Stimulated activated naive CD8-positive, alpha-beta T cell treated with anti-CD3 and anti-CD28 coated beads, Interleukin-15, amount 100 ng/mL, for 72 hours (primary cell): ENCODE results near the gene IL21R.
"Not testable (repeated sequence)": the region's sequence is repeated elsewhere in the genome, so short reads cannot be mapped to it uniquely, and the experiment has no call there.

Experiments
- ATAC-seq: fragments of 150-1000 bp; cut with Tn5 transposase; 2 replicates; pipeline ENCODE4 v1.10.0; 2021; ENCODE audit warnings: mild to moderate bottlenecking, moderate library complexity
- DNase-seq, 2 donors: peaks; one replicate each; pipeline ENCODE4 v3.0.0; 2021 to 2022
- H3K27ac Mint-ChIP-seq, 2 donors: one replicate each; pipeline ENCODE4 v1.8.0; 2022; ENCODE audit warnings: mild to moderate bottlenecking in 2 of 2, mixed read lengths in 2 of 2, moderate library complexity in 2 of 2
- H3K27me3 Mint-ChIP-seq: one replicate; pipeline ENCODE4 v1.8.0; 2022; ENCODE audit warnings: mixed read lengths
- H3K4me1 Mint-ChIP-seq: one replicate; pipeline ENCODE4 v1.8.0; 2022; ENCODE audit warnings: mild to moderate bottlenecking, mixed read lengths
- H3K4me3 Mint-ChIP-seq, 2 donors: one replicate each; pipeline ENCODE4 v1.8.0; 2022; ENCODE audit warnings: mild to moderate bottlenecking in 2 of 2, mixed read lengths in 2 of 2, moderate library complexity in 1 of 2
- H3K9me3 Mint-ChIP-seq, 2 donors: one replicate each; pipeline ENCODE4 v1.8.0; 2022; ENCODE audit warnings: mixed read lengths in 2 of 2

The IL21R gene

DNA sequence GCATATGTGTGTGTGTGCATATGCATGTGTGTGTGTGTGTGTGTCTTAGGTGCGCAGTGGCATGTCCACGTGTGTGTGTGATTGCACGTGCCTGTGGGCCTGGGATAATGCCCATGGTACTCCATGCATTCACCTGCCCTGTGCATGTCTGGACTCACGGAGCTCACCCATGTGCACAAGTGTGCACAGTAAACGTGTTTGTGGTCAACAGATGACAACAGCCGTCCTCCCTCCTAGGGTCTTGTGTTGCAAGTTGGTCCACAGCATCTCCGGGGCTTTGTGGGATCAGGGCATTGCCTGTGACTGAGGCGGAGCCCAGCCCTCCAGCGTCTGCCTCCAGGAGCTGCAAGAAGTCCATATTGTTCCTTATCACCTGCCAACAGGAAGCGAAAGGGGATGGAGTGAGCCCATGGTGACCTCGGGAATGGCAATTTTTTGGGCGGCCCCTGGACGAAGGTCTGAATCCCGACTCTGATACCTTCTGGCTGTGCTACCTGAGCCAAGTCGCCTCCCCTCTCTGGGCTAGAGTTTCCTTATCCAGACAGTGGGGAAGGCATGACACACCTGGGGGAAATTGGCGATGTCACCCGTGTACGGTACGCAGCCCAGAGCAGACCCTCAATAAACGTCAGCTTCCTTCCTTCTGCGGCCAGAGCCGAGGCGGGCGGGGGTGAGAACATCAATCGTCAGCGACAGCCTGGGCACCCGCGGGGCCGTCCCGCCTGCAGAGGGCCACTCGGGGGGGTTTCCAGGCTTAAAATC lies 47.6 kb downstream of the IL21R start:
- peak overlapping the region; percentile 64 to 66 for H3K4me3 Mint-ChIP-seq
- H3K27me3 Mint-ChIP-seq: no peaks in the 10 kb centered on the region

DNA sequence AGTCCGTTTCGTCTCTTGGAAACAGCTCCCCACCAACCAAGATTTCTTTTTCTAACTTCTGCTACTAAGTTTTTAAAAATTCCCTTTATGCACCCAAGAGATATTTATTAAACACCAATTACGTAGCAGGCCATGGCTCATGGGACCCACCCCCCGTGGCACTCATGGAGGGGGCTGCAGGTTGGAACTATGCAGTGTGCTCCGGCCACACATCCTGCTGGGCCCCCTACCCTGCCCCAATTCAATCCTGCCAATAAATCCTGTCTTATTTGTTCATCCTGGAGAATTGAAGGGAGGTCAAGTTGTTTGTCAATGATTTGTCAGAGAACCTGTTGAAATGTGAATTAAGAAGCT lies 48.2 kb downstream of the IL21R start:
- H3K4me1 Mint-ChIP-seq: peaks cover 97% of the 10 kb centered on the region
- peak; percentile 31 for ATAC-seq

More for the DNA sequence above, 47.6 kb downstream of the IL21R start:
- DNase-seq: peak; percentile 88 to 95
- Mint-ChIP-seq H3K27ac (peak overlapping the region; percentile 85 to 94), H3K4me1 (peaks cover 97% of the 10 kb centered on the region), H3K9me3 (peaks cover 0 to 16% of the 10 kb centered on the region in 2 donors)
- ATAC-seq: peak; percentile 83

GRCh38 chr16:27452569-27453493 lies 50.9 kb downstream of the IL21R start:
- ATAC-seq (no peak), DNase-seq (peak in 1 of 2 donors; percentile 20)
- H3K27me3 Mint-ChIP-seq: no peaks in the 10 kb centered on the region
- H3K9me3 Mint-ChIP-seq: peaks cover 0 to 16% of the 10 kb centered on the region in 2 donors
- H3K4me1 Mint-ChIP-seq: peaks cover 95% of the 10 kb centered on the region
- peak overlapping the region in 1 of 2 donors; percentile 23 for H3K4me3 Mint-ChIP-seq
- H3K27ac Mint-ChIP-seq: peak overlapping the region; percentile 40 to 92

More for the DNA sequence above, 48.2 kb downstream of the IL21R start:
- Mint-ChIP-seq H3K9me3 (peaks cover 0 to 16% of the 10 kb centered on the region in 2 donors), H3K27me3 (no peaks in the 10 kb centered on the region), H3K4me3 (peak overlapping the region; percentile 64 to 66), H3K27ac (peak overlapping the region; percentile 85 to 94)
- no peak for DNase-seq

- DNase-seq: no peak
- peaks cover 0 to 16% of the 10 kb centered on the region in 2 donors for H3K9me3 Mint-ChIP-seq
These were observed 51.5 kb downstream of the IL21R start for GRCh38 chr16:27453494-27453825.

DNA sequence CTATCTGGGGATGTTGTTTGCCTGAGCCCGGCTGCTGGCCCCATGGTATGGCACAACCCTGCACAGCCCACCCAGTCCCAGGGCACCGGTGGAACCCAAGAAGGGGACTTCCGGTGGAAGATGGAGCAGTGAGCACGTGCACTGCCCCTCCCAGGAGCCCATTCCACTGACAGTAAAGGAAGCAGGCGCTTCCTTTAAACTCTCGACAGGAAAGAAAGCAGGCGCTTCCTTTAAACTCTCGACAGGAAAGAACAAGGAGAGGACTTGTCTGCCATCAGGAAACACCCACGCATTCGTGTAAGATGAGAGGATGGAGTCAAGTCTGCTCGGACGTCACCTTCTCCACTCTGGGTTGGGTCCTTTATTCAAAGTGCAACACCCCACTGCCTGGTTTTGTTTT lies 53.7 kb downstream of the IL21R start:
- H3K4me3 Mint-ChIP-seq: peak overlapping the region; percentile 55 to 69
- ATAC-seq (peak; percentile 33), DNase-seq (peak; percentile 30 to 56)
- peaks cover 84% of the 10 kb centered on the region for H3K4me1 Mint-ChIP-seq
- peak overlapping the region; percentile 87 to 98 for H3K27ac Mint-ChIP-seq
- no peaks in the 10 kb centered on the region for H3K27me3 Mint-ChIP-seq
- peaks cover 0 to 16% of the 10 kb centered on the region in 2 donors for H3K9me3 Mint-ChIP-seq

More at GRCh38 chr16:27453494-27453825, 51.5 kb downstream of the IL21R start:
- peak overlapping the region in 1 of 2 donors; percentile 98 for H3K27ac Mint-ChIP-seq
- H3K4me3 Mint-ChIP-seq: no peak overlapping the region
- H3K4me1 Mint-ChIP-seq: peaks cover 89% of the 10 kb centered on the region
- ATAC-seq: no peak
- H3K27me3 Mint-ChIP-seq: no peaks in the 10 kb centered on the region

DNA sequence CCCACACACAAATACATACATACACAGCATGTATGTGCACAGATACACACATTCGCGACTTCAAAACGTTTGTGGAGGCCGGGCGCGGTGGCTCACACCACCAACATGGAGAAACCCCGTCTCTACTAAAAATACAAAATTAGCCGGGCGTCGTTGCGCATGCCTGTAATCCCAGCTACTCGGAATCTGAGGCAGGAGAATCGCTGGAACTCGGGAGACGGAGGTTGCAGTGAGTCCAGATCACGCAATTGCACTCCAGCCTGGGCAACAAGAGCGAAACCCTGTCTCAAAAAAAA lies 55.6 kb downstream of the IL21R start:
- peak overlapping the region in 1 of 2 donors; percentile 98 for H3K27ac Mint-ChIP-seq
- not testable (repeated sequence) for H3K4me3 Mint-ChIP-seq

DNA sequence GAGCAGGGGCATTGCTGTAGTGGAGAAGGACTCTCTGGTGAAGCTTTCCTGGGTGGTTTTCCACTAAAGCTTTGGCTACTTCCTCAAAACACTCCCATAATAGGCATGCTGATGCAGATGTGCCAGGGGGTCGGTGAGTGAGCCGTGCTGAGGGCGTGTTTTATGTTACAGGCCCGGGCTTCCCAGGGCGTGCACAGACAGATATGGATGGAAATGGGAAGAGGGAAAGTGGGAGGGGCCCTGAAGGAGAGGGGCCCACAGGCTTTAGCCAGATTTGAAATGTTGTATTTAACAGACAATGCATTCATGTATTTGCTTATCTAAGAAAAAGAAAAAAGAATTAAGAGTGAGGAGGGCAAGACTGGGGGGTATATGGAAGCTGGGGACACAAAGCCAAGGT lies 56.3 kb downstream of the IL21R start:
- Mint-ChIP-seq H3K27ac (peak overlapping the region; percentile 23 to 69), H3K9me3 (peaks cover 0 to 9% of the 10 kb centered on the region in 2 donors), H3K4me3 (no peak overlapping the region), H3K27me3 (no peaks in the 10 kb centered on the region), H3K4me1 (peaks cover 84% of the 10 kb centered on the region)
- DNase-seq (no peak), ATAC-seq (no peak)

More for the DNA sequence above, 55.6 kb downstream of the IL21R start:
- not testable (repeated sequence) for DNase-seq, ATAC-seq, H3K27me3 Mint-ChIP-seq
- H3K4me1 Mint-ChIP-seq: peaks cover 84% of the 10 kb centered on the region
- peaks cover 0 to 16% of the 10 kb centered on the region in 2 donors for H3K9me3 Mint-ChIP-seq

DNA sequence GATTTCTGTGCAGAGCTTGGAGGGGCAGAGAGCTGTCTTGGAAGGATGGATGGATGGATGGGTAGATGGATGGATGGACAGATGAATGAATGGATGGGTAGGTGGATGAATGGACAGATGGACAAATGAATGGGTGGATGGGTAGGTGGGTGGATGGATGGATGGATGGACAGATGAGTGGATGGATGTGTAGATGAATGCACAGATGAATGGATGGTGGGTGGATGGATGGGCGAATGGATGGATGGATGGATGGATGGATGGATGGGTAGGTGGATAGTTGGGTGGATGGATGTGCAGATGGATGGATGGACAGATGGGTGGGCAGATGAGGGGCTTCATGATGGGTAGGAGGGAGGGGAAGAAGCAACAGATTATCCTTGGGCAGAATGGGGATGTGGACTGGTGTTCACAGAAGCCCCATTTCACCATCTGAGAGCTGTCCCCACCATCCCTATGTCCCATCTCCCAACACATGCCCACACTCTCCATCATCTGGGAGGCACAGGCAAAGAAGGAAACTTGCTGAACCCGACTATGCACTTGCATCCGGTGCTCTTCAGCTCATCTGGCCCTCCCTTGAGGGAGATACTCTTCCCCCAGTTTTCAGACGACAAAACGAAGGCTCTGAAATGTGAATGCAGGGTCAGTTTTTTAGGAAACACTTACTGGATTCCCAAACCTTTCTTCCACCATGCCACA lies 57.2 kb downstream of the IL21R start:
- ATAC-seq (no peak), DNase-seq (no peak)
- H3K27me3 Mint-ChIP-seq: no peaks in the 10 kb centered on the region
- peaks cover 0 to 2% of the 10 kb centered on the region in 2 donors for H3K9me3 Mint-ChIP-seq
- H3K4me3 Mint-ChIP-seq: no peak overlapping the region
- H3K4me1 Mint-ChIP-seq: peaks cover 87% of the 10 kb centered on the region
- peak overlapping the region in 1 of 2 donors; percentile 52 for H3K27ac Mint-ChIP-seq

DNA sequence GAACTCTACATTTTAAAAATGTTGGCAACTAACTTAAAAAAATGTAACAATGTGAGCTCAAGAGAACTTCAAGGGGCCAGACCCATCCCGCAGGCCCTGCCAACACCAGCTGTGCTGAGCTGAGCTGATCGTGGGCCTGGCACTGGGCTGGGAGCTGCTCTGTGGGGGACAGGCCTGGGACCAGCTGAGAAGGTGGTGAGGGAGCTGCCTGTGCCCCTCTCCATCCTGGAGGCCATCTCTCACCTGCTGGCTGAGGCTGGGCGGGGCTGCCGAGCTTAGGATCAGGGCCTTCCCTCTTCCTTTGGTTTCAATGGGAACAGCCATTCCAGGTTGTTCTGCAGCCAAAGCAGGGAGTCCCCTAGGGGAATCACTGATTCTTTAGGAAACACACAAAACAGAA lies 58.2 kb downstream of the IL21R start:
- Mint-ChIP-seq H3K9me3 (no peaks in the 10 kb centered on the region), H3K27me3 (no peaks in the 10 kb centered on the region), H3K27ac (peak overlapping the region in 1 of 2 donors; percentile 88), H3K4me3 (no peak overlapping the region), H3K4me1 (peaks cover 87% of the 10 kb centered on the region)
- no peak for ATAC-seq
- no peak for DNase-seq

- peak overlapping the region in 1 of 2 donors; percentile 88 for H3K27ac Mint-ChIP-seq
- no peak for DNase-seq
- H3K27me3 Mint-ChIP-seq: no peaks in the 10 kb centered on the region
- H3K9me3 Mint-ChIP-seq: no peaks in the 10 kb centered on the region
- H3K4me3 Mint-ChIP-seq: no peak overlapping the region
- ATAC-seq: no peak
- peaks cover 86% of the 10 kb centered on the region for H3K4me1 Mint-ChIP-seq
These were observed 58.9 kb downstream of the IL21R start for GRCh38 chr16:27460663-27461482.

DNA sequence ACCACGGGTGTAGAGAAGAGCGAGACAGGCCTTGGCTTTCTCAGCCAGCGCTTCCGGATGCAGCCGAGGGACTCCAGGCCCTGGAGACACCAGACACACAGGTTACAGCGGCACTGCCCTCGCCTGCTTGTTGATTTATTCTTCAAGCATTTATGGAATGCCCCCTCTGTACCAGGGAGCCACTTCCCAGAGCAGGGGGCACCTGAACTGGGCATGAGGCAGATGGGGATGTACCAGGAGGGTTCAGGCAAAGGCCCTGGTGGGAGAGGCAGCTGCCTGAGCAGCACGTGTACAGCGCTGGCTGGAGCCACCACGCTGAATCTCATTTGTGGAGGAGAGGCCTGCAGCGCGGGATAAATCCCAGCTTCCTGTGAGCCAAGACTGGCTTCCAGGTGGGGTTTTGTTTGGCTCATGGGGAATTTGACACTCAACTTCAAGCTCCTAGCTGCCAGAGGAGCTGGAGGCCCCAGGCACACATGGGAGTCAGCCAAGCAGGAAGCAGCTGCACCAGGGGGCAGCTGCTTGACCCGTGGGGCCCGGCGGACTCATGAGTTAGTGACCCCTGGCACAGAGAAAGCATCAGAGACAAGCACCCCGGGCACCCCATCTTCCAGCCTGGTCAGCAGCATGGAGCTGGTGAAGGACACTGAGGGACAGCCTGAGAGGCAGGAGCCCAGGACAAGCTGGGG lies 59.7 kb downstream of the IL21R start:
- Mint-ChIP-seq H3K9me3 (no peaks in the 10 kb centered on the region), H3K4me1 (peaks cover 79% of the 10 kb centered on the region), H3K27me3 (no peaks in the 10 kb centered on the region), H3K27ac (peak overlapping the region in 1 of 2 donors; percentile 76), H3K4me3 (peak overlapping the region in 1 of 2 donors; percentile 11)
- DNase-seq: no peak
- no peak for ATAC-seq

- no peak for DNase-seq
- no peaks in the 10 kb centered on the region for H3K9me3 Mint-ChIP-seq
- no peak for ATAC-seq
- H3K4me3 Mint-ChIP-seq: peak overlapping the region in 1 of 2 donors; percentile 80
- no peaks in the 10 kb centered on the region for H3K27me3 Mint-ChIP-seq
- peaks cover 72% of the 10 kb centered on the region for H3K4me1 Mint-ChIP-seq
- peak overlapping the region in 1 of 2 donors; percentile 77 for H3K27ac Mint-ChIP-seq
These were observed 60.3 kb downstream of the IL21R start for GRCh38 chr16:27462200-27462845.

DNA sequence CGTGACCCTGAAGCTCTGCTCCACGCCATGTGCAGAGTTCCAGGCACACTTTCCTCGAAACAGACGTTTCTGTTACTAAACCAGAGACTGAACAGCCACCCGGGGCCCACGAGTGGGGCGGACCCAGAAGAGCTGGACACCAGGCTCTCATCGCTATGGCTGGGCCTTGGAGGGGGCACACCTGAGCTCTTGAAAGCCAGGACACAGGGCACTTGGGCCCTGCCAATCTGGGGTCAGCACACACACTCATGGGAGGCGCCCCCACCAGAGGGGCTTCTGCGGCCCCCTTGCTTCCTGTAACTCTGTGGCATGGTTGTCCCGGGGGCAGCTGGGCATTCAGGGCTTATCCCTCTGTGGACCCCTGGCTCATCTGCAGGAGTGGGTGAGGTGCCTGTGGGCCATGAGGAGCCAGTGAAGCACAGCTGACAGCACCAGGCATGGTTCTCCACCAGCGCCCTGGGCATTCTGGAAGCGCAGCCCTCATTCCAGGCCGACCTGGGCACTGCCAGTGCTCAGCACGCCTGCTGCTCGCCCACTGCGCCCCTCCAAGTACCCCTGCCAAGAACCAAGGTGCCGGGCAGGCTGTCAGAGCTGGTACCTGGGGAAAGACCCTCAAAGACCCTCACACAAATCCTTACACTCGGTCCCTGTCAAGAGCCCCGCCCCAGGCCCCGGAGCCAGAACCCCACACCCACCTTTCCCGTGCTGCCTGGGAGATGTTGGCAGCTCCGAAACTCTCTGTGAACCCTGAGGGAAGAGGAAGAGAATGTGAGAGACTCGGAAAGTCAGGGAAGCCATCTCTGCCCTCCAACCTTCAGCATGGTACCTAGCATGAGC lies 61.1 kb downstream of the IL21R start:
- Mint-ChIP-seq H3K4me1 (peaks cover 68% of the 10 kb centered on the region), H3K27ac (peak overlapping the region; percentile 97 to 98)

More for the DNA sequence above, 61.1 kb downstream of the IL21R start:
- no peaks in the 10 kb centered on the region for H3K27me3 Mint-ChIP-seq
- H3K4me3 Mint-ChIP-seq: peak overlapping the region; percentile 75 to 80
- H3K9me3 Mint-ChIP-seq: no peaks in the 10 kb centered on the region
- DNase-seq (no peak), ATAC-seq (no peak)
